HG02571 (cell line): ENCODE measurements around the gene FUT1.
"Not testable (repeated sequence)": the region's sequence is repeated elsewhere in the genome, so short reads cannot be mapped to it uniquely, and the experiment has no call there.

ENCODE experiments used
- ATAC-seq: cut with Tn5 transposase; IDR thresholded peaks from one replicate; pipeline ENCODE4 v1.9.1; 2021; ENCODE audit warnings: mild to moderate bottlenecking, moderate library complexity; ENCODE audit not compliant: unreplicated experiment

FUT1 gene

DNA sequence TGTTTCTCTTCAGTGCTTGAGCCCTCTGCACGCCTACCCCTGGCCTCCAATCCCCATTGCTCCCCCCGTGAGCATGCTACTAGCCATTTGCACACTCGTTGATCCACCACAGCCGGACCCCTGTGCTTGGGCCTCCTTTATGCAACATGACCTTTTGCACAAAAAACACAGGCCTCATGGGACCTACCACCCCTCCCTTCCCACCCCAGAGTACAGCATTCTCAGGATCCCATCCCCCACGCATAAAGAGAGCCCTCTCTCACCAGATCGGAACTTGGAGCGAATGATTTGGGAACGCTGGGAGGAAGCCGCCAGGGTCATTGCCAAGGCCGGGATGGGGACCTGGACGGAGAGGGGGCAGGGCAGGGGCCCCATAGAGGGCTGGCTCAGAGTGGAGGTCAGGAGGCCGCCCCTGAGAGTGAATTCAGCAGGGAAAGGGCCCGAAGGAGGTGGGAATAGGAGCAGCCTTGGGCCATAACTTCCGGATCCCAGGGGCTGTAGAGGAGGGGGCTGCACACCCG is 33.7 kb downstream of the FUT1 start:
- ATAC-seq: no peak

DNA sequence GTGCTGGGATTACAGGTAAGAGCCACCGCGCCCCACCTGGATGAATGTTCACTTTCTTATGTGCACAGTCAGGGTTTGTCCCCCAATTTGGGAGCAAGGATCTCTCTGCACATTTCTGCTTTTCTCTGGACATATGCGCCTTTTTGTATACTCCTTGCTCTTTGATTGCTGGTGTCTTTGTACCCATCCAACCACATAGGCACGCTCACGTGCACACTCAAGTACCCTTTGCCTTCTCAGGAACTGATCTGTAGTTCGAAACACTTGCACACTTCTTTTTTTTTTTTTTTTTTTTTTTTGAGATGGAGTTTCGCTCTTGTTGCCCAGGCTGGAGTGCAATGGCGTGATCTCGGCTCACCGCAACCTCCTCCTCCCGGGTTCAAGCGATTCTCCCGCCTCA is 34.3 kb downstream of the FUT1 start:
- not testable (repeated sequence) for ATAC-seq

DNA sequence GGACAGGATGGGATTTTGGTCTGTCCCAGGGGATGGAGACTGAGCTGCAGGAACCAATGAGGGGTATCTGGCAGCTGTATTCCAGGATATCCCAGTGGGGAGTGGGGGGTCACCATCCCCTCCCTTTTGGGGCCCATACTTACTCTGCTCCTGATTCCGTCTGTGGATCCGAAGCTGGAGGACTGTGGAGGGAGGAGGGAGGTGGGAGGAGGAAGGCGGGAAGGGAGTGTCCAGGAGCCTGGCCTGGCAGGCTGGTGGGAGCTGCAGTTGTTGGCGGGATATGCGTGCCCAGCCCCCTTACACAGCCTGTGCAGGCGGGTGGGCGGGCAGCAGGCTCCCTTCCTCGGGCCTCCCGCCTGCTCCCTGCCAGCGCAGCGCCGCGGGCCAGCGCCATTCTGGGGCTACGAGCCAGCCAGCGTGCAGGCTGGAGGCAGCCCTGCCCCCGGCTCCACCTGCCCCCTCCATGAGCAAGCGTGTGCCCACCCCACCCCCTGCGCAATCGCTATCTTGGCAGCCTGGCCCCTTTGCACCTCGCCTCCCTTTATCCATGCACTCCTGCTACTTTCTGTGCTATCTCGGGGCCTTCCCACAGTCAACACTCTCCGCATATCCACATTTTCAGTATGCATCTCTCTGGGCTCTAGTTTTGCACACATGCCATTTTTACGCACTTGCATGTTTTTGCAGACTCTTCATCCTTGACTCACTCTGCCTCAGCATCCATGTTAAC is 35.7 kb downstream of the FUT1 start:
- ATAC-seq: no peak

DNA sequence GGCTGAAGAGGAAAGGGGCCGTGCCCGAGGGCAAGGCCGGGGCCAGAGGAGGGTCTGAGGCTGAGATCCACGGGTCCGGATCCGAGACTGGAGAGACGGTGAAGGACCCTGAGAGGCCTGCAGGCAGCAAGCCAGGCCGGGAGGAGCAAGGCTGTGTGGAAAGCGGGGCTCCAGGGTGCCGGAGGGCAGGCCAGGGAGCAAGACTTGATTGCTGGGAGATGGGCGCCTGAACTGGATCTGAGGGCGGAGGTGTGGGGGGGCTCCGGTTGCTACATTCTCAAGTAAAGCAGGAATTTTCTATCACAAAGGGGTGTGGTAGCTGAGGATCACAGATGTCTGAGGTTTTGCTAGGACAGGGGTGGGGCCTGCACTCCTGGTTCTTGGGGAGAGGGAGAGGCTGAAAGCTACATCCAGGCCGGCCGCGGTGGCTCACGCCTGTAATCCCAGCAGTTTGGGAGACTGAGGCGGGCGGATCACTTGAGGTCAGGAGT is 36.7 kb downstream of the FUT1 start:
- no peak for ATAC-seq

DNA sequence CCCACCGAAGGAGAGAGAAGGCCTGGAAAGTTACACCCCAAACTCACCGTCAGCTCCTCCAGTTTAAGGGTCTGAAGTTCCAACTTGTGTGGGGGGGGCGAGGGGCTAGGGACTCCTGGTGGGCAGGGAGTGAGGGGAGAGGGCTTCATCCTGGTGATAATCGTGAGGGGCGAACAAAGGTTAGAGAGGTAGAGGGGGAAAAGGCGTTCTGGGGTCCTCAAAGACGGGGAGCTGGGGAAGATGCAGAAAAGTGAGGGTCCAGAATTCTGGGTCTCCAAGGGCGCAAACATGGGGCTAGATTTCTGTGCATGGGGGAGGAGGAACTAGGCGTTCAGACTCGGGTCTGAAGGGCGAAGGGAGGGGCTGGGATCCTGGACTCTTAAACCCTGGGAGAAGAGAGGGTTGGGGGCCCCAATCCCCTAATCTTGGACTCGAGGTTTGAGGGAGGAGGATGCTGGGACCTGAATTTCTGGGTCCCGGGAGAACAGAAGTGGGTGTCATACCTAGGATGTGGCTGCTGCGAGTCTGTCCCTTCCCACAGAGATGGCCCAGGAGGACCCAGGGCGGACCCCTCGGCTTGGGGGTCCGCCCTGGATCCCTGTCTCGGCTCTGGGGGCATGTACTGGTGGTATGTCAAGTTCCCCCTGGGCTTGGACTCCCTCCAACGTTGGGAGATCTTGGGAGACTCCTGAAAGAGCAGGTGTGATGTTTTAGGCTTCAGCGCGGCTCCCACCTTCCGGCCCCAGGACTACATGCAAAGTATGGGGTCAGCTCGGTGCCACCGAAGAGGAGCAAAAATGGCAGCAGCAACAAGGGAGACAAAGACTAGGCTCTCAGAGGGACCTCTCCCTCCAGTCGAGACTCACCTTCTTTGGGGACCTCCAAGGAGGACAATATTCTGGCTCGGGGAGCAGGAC is 37.4 kb downstream of the FUT1 start:
- ATAC-seq: no peak

DNA sequence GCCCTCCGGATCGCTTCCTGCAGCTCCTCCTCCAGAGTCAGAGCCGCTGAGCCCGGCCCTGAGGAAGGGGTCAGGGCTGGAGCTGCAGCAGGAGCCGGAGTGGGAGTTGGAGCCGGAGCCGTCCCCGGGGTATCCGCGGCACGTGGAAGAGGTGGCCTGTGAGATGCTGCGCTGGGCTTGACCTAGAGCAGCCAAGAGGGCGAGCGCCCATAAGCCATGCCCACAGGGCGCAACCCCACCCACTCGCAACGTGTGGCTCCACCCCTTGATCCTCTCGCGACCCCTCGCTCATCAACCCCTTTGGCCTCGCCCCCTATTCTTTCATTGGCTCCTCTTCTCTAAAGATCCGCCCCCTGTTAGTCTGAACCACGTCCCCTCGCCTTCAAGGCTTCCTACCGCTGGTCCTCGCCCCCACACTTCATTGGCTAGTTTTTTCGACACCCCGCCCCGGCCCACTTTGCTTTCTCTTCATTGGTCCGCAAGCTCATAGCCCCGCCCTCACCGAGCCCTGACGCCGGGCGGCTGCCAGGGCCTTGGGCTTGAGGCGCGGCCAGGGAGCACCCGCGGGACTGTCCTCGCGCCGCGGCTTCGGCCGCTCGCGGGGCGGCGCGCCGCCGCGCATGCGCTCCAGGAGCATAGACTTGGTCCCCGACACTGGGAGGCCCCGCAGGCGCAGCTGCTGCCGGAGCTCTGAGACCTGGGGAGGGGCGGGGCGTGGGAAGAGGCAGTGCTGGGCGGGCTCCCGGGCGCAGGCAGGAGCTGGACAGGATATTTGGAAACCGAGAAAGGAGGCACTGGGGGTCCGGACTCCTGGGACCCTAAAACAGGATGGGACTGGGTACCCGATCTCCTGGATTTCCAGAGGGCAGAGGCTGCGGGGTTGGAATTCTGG is 38.3 kb downstream of the FUT1 start:
- peak; percentile 81 for ATAC-seq

DNA sequence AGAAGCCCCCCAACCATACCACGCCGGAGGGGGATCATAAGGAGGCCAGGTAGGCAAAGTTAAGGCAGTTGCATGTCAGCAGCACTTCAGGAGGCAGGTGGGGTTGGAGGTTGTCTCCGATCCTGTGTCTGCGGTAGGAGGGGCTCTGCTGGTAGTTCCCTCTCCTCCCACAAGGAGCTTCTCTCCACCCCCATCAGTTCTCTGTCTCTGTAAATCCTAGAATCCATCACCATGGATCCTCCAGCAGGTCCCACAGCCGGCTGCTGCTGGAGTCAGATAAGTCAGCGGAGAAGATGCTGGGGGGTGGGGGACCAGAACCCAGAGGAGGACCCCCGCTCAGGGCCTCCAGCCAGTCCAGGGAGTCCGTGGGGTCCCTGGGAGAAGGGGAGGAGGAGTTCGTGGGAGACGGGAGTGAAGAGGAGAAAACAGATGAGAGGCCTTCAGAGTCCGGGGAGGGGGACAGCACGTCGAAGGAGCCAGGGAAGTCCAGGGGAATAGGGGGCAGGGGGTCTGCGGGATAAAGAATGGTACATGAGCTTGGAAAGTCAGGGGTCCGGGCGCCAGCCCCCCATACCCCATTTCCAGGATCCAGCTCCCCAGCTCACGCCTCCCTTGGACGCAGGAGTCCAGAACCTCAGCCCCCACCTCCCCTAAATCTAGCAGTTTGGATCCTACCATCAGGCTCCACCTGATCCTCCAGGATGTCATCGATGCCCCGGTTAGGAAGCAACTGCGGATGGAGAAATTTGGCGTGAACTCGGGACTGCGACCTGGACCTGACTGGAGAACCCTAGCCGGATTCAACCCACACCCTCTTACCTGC is 39.2 kb downstream of the FUT1 start:
- no peak for ATAC-seq

DNA sequence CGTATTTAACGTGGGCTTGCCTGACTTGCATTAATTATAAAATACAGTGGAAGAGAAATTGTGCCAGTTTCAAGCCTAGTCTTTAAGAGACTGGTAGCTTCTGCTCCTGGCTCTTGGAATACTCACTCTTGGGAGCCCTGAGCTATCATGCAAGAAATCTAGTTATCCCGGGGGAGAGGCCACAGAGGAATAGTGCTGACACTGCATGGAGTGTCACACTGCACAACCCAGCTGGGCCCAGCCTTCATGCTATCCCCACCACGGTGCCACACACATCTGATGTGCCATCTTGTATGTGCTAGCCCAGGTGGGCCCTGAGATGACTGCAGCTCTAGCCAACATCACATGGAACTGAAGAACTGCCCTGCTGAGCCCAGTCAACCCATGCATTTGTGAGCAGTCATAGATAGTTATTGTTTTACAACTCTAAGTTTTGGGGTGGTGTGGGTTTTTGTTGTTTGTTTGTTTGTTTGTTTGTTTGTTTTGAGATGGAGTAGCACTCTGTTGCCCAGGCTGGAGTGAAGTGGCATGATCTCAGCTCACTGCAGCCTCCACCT is 41.3 kb downstream of the FUT1 start:
- ATAC-seq: no peak

DNA sequence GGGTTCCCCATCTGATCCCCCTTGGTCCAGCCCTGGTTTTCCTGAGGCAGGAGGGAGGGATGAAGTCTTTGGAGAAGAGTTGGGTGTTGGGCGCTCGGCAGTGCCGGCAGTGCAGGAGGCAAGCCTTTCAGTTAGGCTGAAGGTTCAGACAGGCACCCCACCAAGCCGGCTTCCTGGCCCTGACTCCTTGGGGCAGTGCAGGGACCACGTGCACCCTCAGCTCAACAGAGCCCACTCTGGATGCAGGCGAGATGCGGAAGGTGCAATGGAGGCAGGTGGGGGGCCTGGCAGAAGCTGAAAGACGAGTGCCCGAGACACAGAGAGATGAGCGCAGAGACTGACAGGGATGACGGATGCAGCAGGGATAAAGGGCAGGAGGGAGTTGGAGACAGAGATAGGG is 44.0 kb downstream of the FUT1 start:
- ATAC-seq: no peak

DNA sequence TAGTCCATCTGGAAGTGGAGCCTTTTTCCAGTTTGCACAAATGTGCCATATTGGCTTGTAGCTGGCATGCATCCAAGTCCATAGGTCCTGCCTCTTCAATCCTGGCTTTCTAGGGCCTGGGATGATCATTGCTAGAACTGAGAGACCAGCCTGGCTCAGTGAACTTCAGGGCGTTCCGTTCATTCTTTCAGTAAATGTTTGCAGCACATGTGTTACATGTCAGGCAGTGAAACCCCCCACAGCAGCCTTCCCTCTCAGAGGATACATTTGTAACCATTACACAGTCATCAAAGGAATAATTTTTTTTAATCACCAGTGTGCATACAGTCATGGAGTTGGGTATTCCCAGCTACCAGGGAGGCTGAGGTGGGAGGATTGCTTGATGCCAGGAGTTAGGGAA is 47.0 kb downstream of the FUT1 start:
- no peak for ATAC-seq

DNA sequence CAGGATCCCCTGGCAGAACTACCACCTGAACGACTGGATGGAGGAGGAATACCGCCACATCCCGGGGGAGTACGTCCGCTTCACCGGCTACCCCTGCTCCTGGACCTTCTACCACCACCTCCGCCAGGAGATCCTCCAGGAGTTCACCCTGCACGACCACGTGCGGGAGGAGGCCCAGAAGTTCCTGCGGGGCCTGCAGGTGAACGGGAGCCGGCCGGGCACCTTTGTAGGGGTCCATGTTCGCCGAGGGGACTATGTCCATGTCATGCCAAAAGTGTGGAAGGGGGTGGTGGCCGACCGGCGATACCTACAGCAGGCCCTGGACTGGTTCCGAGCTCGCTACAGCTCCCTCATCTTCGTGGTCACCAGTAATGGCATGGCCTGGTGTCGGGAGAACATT is 49.1 kb downstream of the FUT1 start:
- ATAC-seq: no peak

DNA sequence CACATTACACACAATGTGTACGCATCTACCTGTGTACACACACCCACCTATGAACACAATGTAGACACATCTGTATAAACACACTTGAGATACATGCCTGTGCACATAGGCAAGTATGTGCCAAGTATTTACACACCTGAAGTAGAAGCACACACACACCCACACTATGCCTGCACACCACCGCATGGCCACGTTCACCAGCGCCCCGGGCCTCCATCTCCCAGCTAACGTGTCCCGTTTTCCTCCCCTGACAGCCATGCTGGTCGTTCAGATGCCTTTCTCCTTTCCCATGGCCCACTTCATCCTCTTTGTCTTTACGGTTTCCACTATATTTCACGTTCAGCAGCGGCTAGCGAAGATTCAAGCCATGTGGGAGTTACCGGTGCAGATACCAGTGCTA is 49.7 kb downstream of the FUT1 start:
- no peak for ATAC-seq

DNA sequence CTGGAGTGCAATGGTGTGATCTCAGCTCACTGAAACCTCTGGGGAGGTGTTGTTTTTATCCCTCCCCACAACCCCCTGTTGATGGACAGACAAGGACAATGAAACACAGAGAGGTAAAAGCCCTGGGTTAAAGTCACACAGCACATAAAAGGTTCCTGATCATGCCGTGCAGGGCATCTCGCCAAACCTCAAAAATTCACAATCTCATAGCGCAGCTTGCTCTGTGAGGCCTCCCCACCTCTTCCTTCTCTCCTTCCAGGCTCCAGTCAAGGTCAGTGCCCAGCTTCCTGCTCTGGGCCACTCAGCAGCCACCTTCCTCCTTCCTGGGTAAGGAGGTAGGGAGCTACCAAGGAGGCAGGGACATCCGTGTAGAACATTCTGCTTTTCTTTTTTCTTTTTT is 54.4 kb downstream of the FUT1 start:
- ATAC-seq: no peak
